Measurements from ENCODE around the gene SLC35F3. TPM values are rescaled to one million over a fixed set of nuclear protein-coding genes. Genes with fewer than 3 reads are reported as not detected.
"Not testable (repeated sequence)": the region's sequence is repeated elsewhere in the genome, so short reads cannot be mapped to it uniquely, and the experiment has no call there.

SLC35F3 gene
- 4.6 and 4.9 TPM in 2 replicates for total RNA-seq (2014; rRNA removed; shearing (Covaris generic))

- DNase-seq (ENCODE audit: low read depth) = peak; percentile 57
Measured at GRCh38 chr1:233904633-233905415, at the start of gene SLC35F3. Gene SLC35F3 (plus strand): TSS chr1:233904676.

GRCh38 chr1:233859446-233859845 is 45.0 kb upstream of the SLC35F3 start:
- DNase-seq (ENCODE audit: low read depth) = no peak

DNA sequence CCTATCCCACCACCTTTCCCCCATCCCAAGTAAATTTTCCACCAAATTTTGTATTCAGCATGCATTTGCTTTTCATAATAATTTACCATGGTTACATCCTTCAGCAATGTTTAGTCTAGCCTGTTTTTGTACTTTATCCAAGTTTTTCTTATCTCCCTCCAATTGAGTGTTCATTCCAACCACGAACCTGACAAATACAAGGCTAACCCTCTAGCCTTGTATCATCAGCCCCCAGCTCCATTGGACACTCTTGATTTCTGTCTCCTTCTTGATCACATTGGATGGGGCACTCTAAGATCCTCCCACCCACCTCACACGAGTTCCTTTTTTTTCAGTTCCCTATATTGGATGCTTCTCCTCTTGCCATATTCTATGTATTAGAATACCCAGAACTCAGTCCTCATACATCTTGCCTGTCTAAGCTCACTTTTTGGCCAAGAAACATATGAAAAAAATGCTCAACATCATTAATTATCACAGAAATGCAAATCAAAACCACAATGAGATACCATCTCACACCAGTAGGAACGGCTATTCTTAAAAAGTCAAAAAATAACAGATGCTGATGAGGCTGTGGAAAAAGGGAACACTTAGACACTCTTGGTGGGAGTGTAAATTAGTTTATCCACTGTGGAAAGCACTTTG is 40.5 kb upstream of the SLC35F3 start:
- no peak for DNase-seq (ENCODE audit: low read depth)

DNA sequence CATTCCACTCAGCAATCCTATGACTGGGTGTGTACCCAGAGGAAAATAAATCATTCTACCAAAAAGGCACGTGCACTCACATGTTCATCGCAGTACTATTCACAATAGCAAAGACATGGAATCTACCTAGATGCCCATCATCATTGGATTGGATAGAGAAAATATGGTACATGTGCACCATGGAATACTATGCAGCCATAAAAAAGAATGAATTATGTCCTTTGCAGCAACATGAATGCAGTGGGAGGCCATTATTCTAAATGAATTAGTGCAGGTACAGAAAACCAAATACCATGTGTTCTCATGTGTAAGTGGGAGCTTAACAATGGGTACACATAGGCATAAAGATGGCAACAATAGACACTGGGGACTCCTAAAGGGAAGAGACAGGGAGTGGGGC is 39.9 kb upstream of the SLC35F3 start:
- no peak for DNase-seq (ENCODE audit: low read depth)

DNA sequence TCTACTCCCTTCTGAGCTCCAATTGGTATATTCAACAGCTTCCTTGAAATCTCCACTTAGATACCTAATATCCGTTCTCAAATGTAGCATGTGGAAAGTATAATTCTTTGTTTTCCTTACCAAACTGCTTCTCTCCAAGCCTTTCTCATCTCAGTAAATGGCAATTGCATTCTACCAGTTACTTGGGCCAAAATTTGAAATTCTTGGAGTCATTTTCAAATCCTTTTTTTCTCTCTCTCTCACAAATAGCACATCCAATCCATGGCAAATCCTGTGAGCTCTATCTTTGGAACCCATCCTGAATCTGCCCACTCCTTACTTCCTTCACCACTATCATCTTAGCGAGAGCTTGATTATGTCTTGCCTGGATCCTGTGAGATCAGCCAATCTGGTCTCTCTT is 39.3 kb upstream of the SLC35F3 start:
- DNase-seq (ENCODE audit: low read depth) = no peak

DNA sequence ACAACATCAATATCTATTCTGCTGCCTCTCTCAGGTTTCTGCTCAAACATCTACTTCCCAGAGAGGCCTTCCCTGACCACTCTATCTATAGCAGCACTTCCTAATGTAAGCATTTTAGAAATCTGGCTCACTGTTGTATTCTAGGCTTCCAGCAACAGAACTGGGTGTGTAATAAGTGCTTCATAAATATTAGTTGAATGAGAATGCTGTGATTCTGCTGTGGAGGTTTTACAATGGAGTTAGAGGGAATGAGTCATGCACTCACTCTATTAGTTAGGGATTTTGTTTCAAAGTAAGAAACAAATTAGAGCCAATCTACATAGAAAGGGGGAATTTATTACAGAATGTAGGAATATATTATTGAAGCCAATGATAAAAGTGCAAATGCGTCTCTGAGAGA is 38.6 kb upstream of the SLC35F3 start:
- no peak for DNase-seq (ENCODE audit: low read depth)

GRCh38 chr1:233867028-233867427 is 37.4 kb upstream of the SLC35F3 start:
- no peak for DNase-seq (ENCODE audit: low read depth)

- no peak for DNase-seq (ENCODE audit: low read depth)
Measured at GRCh38 chr1:233868461-233868860, 36.0 kb upstream of the SLC35F3 start.

DNA sequence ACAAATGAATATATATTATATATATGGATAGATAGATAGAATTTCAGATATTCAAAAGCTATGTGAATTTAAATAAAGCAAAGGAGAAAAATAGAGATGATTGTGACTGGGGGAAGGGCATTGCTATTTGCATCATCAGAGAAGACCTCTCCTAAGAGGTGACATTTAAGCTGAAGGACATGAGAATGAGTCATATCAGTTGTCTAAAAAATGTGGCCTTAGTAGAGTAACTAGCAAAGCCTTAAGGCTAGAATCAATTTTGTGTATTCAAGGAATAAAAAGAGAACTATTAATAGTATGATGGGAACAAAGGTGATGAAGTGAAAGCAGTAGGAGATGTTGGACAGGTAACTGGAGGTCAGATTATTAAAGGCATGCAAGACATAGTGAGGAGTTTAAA is 34.8 kb upstream of the SLC35F3 start:
- DNase-seq (ENCODE audit: low read depth) = no peak

DNA sequence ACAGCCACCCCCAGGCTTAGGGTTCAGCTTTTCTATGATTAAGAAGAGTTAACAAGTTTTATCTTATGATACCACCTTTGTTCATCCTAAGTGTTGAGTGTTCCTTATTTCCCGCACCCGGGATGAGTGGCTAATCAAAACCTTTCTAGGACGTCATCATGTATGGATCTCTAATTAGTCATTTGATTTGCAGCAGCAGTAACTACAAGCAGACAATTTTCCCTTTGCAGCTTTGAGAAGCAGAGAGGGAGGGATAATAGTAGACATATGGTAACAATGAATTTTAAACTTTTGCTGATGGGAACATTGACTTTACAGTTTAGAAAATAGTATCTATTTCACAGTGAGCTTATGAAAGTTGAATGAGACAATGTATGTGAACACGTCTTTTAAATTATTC is 30.8 kb upstream of the SLC35F3 start:
- no peak for DNase-seq (ENCODE audit: low read depth)

- DNase-seq (ENCODE audit: low read depth) = peak; percentile 14
Measured at GRCh38 chr1:233879841-233880240, 24.6 kb upstream of the SLC35F3 start.

DNA sequence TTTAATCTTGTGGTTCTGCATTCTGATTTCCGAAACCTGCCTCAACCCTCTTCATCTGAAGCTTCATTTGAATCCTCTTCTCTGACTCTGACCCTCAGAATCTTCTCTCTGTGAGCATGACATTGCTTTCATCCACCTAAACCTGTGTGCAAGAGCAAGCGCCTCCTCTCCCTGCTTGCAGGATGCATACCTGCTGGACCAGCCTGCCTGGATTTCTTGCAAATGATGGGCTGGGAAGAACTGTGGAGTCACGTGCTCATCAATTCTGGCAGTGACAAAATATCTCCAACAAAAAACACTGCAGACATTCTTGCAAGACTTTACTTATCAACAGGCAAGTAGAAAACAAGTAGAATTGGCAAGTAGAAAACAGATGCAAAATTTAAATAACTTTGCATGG is 20.8 kb upstream of the SLC35F3 start:
- no peak for DNase-seq (ENCODE audit: low read depth)

- DNase-seq (ENCODE audit: low read depth) = no peak
Measured at GRCh38 chr1:233884461-233885151, 19.9 kb upstream of the SLC35F3 start.

DNA sequence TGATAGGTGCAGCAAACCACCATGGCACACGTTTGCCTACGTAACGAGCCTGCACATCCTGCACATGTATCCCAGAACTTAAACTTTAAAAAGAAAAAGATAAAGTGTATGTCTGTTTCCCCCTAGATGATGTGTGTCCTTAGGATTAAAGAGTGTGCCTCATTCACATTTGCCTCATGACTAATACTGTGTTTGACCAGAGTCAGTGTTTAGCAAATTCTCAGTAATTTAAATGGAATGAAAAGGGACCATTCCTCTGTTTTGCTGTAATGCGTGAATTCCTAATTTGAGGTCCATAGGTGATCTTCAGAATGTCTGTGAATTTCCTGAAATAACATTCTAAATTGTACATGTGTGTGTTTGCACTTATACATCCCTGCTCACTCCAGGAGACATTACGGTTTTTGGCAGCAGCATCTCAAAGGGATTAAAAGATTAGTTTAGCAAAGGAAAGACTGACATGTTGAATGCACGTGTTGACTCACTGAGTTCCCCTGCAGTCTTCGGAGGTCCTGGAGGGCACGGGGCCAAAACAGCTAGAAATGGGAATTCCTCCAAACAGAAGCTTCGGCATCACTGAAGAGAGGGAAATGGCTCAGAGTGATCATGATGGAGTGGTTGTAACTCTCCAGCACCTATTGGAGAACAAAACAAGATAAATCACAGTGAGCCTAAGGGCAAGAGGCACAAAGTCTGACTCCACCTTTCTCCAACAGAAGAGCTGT is 19.1 kb upstream of the SLC35F3 start:
- DNase-seq (ENCODE audit: low read depth) = peak; percentile 53

DNA sequence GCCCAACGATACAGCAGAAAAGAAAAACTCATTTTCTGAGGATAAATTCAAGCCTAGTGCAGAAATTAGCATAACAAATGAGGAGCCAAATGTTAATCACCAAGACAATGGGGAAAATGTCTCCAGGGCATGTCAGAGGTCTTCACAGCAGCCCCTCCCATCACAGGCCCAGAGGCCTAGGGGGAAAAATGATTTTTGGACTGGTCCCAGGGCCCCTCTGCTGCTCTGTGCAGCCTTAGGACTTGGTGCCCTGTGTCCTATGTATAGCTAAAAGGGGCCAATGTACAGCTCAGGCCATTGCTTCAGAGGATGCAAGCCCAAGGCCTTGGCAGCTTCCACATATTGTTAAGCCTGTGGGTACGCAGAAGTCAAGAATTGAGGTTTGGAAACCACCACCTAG is 13.3 kb upstream of the SLC35F3 start:
- not testable (repeated sequence) for DNase-seq (ENCODE audit: low read depth)

- no peak for DNase-seq (ENCODE audit: low read depth)
Measured at GRCh38 chr1:233897325-233898162, 6.9 kb upstream of the SLC35F3 start.

DNA sequence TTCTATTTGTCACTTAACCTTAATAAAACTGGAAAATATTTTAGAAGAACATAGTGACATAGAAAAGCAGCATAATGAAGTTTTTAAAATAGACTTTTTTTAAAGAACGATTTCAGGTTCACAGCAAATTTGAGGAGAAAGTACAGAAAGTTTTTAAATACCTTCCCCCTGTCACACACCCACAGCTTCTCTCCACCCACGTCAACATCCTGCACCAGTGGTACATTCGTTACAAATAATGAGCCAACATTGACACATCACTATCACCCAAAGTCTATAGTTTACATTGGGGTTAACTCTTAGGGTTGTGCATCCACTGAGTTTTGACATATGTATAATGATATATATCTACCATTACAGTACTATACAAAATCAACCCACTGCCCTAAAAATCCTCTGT is 3.0 kb upstream of the SLC35F3 start:
- no peak for DNase-seq (ENCODE audit: low read depth)

GRCh38 chr1:233905416-233906051 is 1.1 kb downstream of the SLC35F3 start:
- DNase-seq (ENCODE audit: low read depth) = peak; percentile 31

DNA sequence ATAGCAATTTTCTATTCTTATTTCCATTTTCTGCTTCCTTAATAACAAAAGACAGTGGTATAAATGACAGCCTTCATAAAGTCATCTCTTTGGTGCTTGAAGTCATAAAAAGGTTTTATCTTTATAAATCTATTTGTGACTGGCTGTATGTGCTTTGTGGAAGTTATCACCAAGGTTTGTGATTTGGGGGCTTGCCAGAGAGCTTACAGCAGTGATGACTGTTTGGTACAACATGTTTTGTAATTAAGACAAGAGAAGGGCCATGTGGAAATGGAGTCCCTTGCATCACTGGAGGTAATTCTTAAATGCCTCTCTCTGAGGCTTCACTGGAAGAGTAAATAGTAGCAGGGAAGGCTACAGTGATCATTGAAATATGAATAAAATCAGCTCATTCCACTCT is 2.7 kb downstream of the SLC35F3 start:
- peak; percentile 56 for DNase-seq (ENCODE audit: low read depth)

- DNase-seq (ENCODE audit: low read depth) = no peak
Measured at GRCh38 chr1:233908092-233908491, 3.6 kb downstream of the SLC35F3 start.

- peak; percentile 98 for DNase-seq (ENCODE audit: low read depth)
Measured at GRCh38 chr1:233909195-233909594, 4.7 kb downstream of the SLC35F3 start.

Measured in RPMI7951 (cell line).